OCI-LY3 (cell line): ENCODE results near the gene ASRGL1.

Experiments used
- EZH2phosphoT487 ChIP-seq: fragments of 200-600 bp; shearing (Covaris generic); IDR thresholded peaks from 2 replicates; pipeline ENCODE4 v1.6.1; 2018; ENCODE audit warnings: antibody characterized with exemption, mixed run types, low read depth
- TF ChIP-seq, protein P1 (sequence below): fragments of 200-600, 300-600 bp; sonication (generic); IDR thresholded peaks from 2 replicates; pipeline ENCODE4 v1.5.1; 2014; ENCODE audit warnings: antibody characterized with exemption, low read length, low read depth

DNA sequence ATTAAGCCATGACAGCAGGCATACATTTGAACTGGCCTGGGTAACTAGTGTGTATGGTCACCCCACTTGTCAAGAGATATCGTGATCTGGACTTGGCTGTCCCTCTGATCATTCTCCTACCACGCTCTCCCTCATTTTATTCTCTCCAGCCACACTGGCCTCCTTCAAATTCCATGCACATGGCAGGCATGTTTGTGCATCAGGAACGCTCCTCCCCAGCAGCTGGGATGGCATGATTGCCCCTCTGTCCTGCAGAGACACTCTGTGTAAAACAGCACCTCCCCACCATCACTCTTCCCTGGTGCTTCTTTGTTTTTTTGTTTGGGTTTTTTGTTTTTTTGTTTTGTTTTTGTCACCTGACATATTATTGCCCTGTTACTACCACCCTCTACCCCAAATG lies 50.1 kb downstream of the ASRGL1 start:
- TF ChIP-seq, protein P1, sequence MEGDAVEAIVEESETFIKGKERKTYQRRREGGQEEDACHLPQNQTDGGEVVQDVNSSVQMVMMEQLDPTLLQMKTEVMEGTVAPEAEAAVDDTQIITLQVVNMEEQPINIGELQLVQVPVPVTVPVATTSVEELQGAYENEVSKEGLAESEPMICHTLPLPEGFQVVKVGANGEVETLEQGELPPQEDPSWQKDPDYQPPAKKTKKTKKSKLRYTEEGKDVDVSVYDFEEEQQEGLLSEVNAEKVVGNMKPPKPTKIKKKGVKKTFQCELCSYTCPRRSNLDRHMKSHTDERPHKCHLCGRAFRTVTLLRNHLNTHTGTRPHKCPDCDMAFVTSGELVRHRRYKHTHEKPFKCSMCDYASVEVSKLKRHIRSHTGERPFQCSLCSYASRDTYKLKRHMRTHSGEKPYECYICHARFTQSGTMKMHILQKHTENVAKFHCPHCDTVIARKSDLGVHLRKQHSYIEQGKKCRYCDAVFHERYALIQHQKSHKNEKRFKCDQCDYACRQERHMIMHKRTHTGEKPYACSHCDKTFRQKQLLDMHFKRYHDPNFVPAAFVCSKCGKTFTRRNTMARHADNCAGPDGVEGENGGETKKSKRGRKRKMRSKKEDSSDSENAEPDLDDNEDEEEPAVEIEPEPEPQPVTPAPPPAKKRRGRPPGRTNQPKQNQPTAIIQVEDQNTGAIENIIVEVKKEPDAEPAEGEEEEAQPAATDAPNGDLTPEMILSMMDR = no peak
- TF ChIP-seq EZH2phosphoT487 = no peak
